ENCODE measurements around the gene MCC.

DNA sequence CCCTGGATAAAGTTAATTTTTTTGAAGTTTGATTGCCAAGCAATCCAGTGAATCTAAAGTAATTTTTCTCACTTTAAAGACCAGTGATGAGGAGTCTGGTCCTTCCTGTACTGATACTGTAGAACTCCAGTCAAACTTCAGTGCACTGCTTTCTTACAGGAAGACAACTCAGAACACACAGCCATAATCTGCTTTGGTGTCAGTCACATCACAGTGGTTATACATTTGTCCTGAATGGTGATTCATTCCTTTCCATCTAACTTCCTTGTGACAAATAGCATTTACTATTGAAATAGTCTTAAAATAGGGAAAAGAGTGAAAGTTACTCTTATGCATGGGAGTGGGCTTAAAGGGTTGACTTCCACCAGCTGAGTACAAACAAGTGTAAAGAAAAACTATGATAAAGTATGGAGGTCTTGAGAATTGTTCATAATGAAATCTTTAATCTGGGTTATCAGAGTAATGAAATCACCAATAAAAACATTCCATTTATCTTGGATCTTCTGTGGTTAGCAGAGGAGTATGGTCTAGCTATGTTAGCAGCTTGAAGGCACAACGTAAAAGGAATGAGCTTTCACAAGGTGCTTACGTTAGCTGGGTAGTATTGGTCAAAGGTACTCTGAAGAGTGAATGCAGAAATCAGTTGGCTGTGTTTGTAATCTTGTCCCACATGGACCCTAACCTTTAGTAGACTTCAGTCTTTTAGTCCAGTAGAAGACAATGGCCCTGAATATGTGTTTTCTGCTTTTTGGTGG, 470.2 kb downstream of the MCC start:
- TF ChIP-seq POLR2A (IDR thresholded peaks at IDR 0.05; ENCODE audit: low read depth, low read length) (no peak), POLR2AphosphoS5 (IDR thresholded peaks at IDR 0.05; ENCODE audit: low read depth, low read length) (no peak)

All from GM12891 (cell line).